ENCODE results near the gene SLC5A1. TPM values are rescaled to one million over a fixed set of nuclear protein-coding genes. Genes with fewer than 3 reads are reported as not detected.

The SLC5A1 gene
- total RNA-seq, 2 donors from 2014 or later: 23.4 to 47.9 TPM

GRCh38 chr22:32048069-32048468, 5.0 kb downstream of the SLC5A1 start:
- intact Hi-C loops (cut with DNase I): no loop called here
- DNase-seq: no peak
- Histone ChIP-seq H3K36me3 (no peaks in the 10 kb centered on the region), H3K4me1 (no peaks in the 10 kb centered on the region), H3K27ac (no peak overlapping the region), H3K9ac (ENCODE audit: low read depth in 2 of 2, low read length in 2 of 2) (no peak overlapping the region), H3K4me3 (no peak overlapping the region), H3K27me3 (no peaks in the 10 kb centered on the region), H3K9me3 (no peaks in the 10 kb centered on the region)
- TF ChIP-seq CTCF (IDR thresholded peaks at IDR 0.05): no peak

- DNase-seq: no peak
Measured at GRCh38 chr22:32050678-32051515, 7.8 kb downstream of the SLC5A1 start.

GRCh38 chr22:32052244-32052643, 9.2 kb downstream of the SLC5A1 start:
- no peak overlapping the region for H3K27ac ChIP-seq
- TF ChIP-seq CTCF (IDR thresholded peaks at IDR 0.05): no peak
- H3K9me3 ChIP-seq: no peaks in the 10 kb centered on the region
- intact Hi-C loops (cut with DNase I): no loop called here
- H3K27me3 ChIP-seq: no peaks in the 10 kb centered on the region
- no peak overlapping the region for H3K9ac ChIP-seq (ENCODE audit: low read depth in 2 of 2, low read length in 2 of 2)
- H3K36me3 ChIP-seq: no peaks in the 10 kb centered on the region
- no peaks in the 10 kb centered on the region for H3K4me1 ChIP-seq
- no peak for DNase-seq
- H3K4me3 ChIP-seq: no peak overlapping the region

More at GRCh38 chr22:32050678-32051515, 7.8 kb downstream of the SLC5A1 start:
- Histone ChIP-seq H3K9me3 (no peaks in the 10 kb centered on the region), H3K4me1 (no peaks in the 10 kb centered on the region), H3K36me3 (no peaks in the 10 kb centered on the region), H3K27me3 (no peaks in the 10 kb centered on the region), H3K9ac (ENCODE audit: low read depth in 2 of 2, low read length in 2 of 2) (no peak overlapping the region), H3K4me3 (no peak overlapping the region), H3K27ac (no peak overlapping the region)
- no peak for TF ChIP-seq CTCF (IDR thresholded peaks at IDR 0.05)
- intact Hi-C loops (cut with DNase I): no loop called here

GRCh38 chr22:32052936-32053791, 10.1 kb downstream of the SLC5A1 start:
- H3K4me3 ChIP-seq: no peak overlapping the region
- no peaks in the 10 kb centered on the region for H3K27me3 ChIP-seq
- H3K4me1 ChIP-seq: no peaks in the 10 kb centered on the region
- no peak overlapping the region for H3K27ac ChIP-seq
- H3K36me3 ChIP-seq: no peaks in the 10 kb centered on the region
- no peak for TF ChIP-seq CTCF (IDR thresholded peaks at IDR 0.05)
- no peak overlapping the region for H3K9ac ChIP-seq (ENCODE audit: low read depth in 2 of 2, low read length in 2 of 2)
- intact Hi-C loops (cut with DNase I): no loop called here
- no peak for DNase-seq
- H3K9me3 ChIP-seq: no peaks in the 10 kb centered on the region

- TF ChIP-seq CTCF (IDR thresholded peaks at IDR 0.05): no peak
- Histone ChIP-seq H3K9me3 (no peaks in the 10 kb centered on the region), H3K4me1 (no peaks in the 10 kb centered on the region), H3K27ac (no peak overlapping the region), H3K36me3 (no peaks in the 10 kb centered on the region), H3K27me3 (no peaks in the 10 kb centered on the region), H3K4me3 (no peak overlapping the region), H3K9ac (ENCODE audit: low read depth in 2 of 2, low read length in 2 of 2) (no peak overlapping the region)
- intact Hi-C loops (cut with DNase I): no loop called here
- DNase-seq: no peak
Measured at GRCh38 chr22:32055069-32055468, 12.0 kb downstream of the SLC5A1 start.
